AML-193 (cell line): Measurements from ENCODE around the gene KLHL2.
"Not testable (repeated sequence)": the region's sequence is repeated elsewhere in the genome, so short reads cannot be mapped to it uniquely, and the experiment has no call there.

Experiments used
- DNase-seq, 2 experiments: peaks; one replicate each; lab custom pipeline; 2025; lab: John Stamatoyannopoulos, UW

The KLHL2 gene

GRCh38 chr4:165207431-165208220 is at the start of gene KLHL2:
Gene KLHL2 (plus strand): TSS chr4:165207561. CDS start chr4:165207877, 316 bp downstream.
- DNase-seq: peak; percentile 51 to 55

GRCh38 chr4:165158762-165159161 is 48.6 kb upstream of the KLHL2 start:
- DNase-seq: no peak

- no peak for DNase-seq
Observed at GRCh38 chr4:165164257-165164656, 43.1 kb upstream of the KLHL2 start.

GRCh38 chr4:165166872-165167271 is 40.5 kb upstream of the KLHL2 start:
- not testable (repeated sequence) for DNase-seq

GRCh38 chr4:165167650-165168049 is 39.7 kb upstream of the KLHL2 start:
- no peak for DNase-seq

- no peak for DNase-seq
Observed at GRCh38 chr4:165170819-165171218, 36.5 kb upstream of the KLHL2 start.

GRCh38 chr4:165175470-165175869 is 31.9 kb upstream of the KLHL2 start:
- not testable (repeated sequence) for DNase-seq

- DNase-seq: no peak
Observed at GRCh38 chr4:165175879-165176278, 31.5 kb upstream of the KLHL2 start.

GRCh38 chr4:165177725-165178666 is 29.4 kb upstream of the KLHL2 start:
- no peak for DNase-seq

GRCh38 chr4:165184220-165184619 is 23.1 kb upstream of the KLHL2 start:
- DNase-seq: no peak

- DNase-seq: not testable (repeated sequence)
Observed at GRCh38 chr4:165184998-165185397, 22.4 kb upstream of the KLHL2 start.

GRCh38 chr4:165185448-165185847 is 21.9 kb upstream of the KLHL2 start:
- DNase-seq: no peak

- DNase-seq: no peak
Observed at GRCh38 chr4:165190591-165191347, 16.6 kb upstream of the KLHL2 start.

GRCh38 chr4:165191348-165191656 is 16.1 kb upstream of the KLHL2 start:
- DNase-seq: no peak

GRCh38 chr4:165191814-165192499 is 15.4 kb upstream of the KLHL2 start:
- no peak for DNase-seq

- DNase-seq: no peak
Observed at GRCh38 chr4:165192500-165192898, 14.9 kb upstream of the KLHL2 start.

- DNase-seq: no peak
Observed at GRCh38 chr4:165192956-165193355, 14.4 kb upstream of the KLHL2 start.

- DNase-seq: no peak
Observed at GRCh38 chr4:165194368-165194767, 13.0 kb upstream of the KLHL2 start.

- DNase-seq: no peak
Observed at GRCh38 chr4:165198329-165198728, 9.0 kb upstream of the KLHL2 start.

GRCh38 chr4:165199286-165199685 is 8.1 kb upstream of the KLHL2 start:
- DNase-seq: no peak

- DNase-seq: no peak
Observed at GRCh38 chr4:165199722-165200121, 7.6 kb upstream of the KLHL2 start.

- DNase-seq: no peak
Observed at GRCh38 chr4:165201806-165202205, 5.6 kb upstream of the KLHL2 start.
